ENCODE measurements around the gene XYLT1.

The XYLT1 gene

GRCh38 chr16:17327664-17328335 lies 143.0 kb downstream of the XYLT1 start:
- H3K36me3 Mint-ChIP-seq (ENCODE audit: low read depth), result no peaks in the 10 kb centered on the region
- H3K27ac Mint-ChIP-seq, result peak overlapping the region; percentile 59 to 87 (median 72)
- TF ChIP-seq CTCF (IDR thresholded peaks at IDR 0.05; ENCODE audit: unreplicated experiment in 3 of 3), result no peak
- peaks cover 61% of the 10 kb centered on the region for H3K4me1 Mint-ChIP-seq
- no peaks in the 10 kb centered on the region for H3K9me3 Mint-ChIP-seq
- peak overlapping the region in 1 of 3 experiments; percentile 18 for H3K4me3 Mint-ChIP-seq
- peaks cover 8% of the 10 kb centered on the region for H3K27me3 Mint-ChIP-seq (ENCODE audit: low read depth)

GRCh38 chr16:17325476-17326143 lies 145.2 kb downstream of the XYLT1 start:
- no peaks in the 10 kb centered on the region for H3K9me3 Mint-ChIP-seq
- no peak overlapping the region for H3K4me3 Mint-ChIP-seq
- TF ChIP-seq CTCF (IDR thresholded peaks at IDR 0.05; ENCODE audit: unreplicated experiment in 3 of 3), result no peak
- peaks cover 4% of the 10 kb centered on the region for H3K27me3 Mint-ChIP-seq (ENCODE audit: low read depth)
- H3K36me3 Mint-ChIP-seq (ENCODE audit: low read depth), result no peaks in the 10 kb centered on the region
- peaks cover 66% of the 10 kb centered on the region for H3K4me1 Mint-ChIP-seq
- peak overlapping the region in 2 of 3 experiments; percentile 29 to 40 for H3K27ac Mint-ChIP-seq

GRCh38 chr16:17324451-17324850 lies 146.3 kb downstream of the XYLT1 start:
- H3K4me3 Mint-ChIP-seq, result no peak overlapping the region

GRCh38 chr16:17323171-17323570 lies 147.6 kb downstream of the XYLT1 start:
- Mint-ChIP-seq H3K4me1 (peaks cover 55% of the 10 kb centered on the region), H3K27ac (peak overlapping the region in 1 of 3 experiments; percentile 72), H3K4me3 (no peak overlapping the region), H3K9me3 (no peaks in the 10 kb centered on the region), H3K27me3 (ENCODE audit: low read depth) (no peaks in the 10 kb centered on the region), H3K36me3 (ENCODE audit: low read depth) (no peaks in the 10 kb centered on the region)
- no peak for TF ChIP-seq CTCF (IDR thresholded peaks at IDR 0.05; ENCODE audit: unreplicated experiment in 3 of 3)

More at GRCh38 chr16:17324451-17324850, 146.3 kb downstream of the XYLT1 start:
- Mint-ChIP-seq H3K27ac (peak overlapping the region in 1 of 3 experiments; percentile 72), H3K9me3 (no peaks in the 10 kb centered on the region), H3K27me3 (ENCODE audit: low read depth) (peaks cover 4% of the 10 kb centered on the region), H3K36me3 (ENCODE audit: low read depth) (no peaks in the 10 kb centered on the region), H3K4me1 (peaks cover 63% of the 10 kb centered on the region)
- TF ChIP-seq CTCF (IDR thresholded peaks at IDR 0.05; ENCODE audit: unreplicated experiment in 3 of 3), result no peak

- Mint-ChIP-seq H3K9me3 (no peaks in the 10 kb centered on the region), H3K27me3 (ENCODE audit: low read depth) (no peaks in the 10 kb centered on the region)
These were observed 148.9 kb downstream of the XYLT1 start for GRCh38 chr16:17321824-17322223.

More at GRCh38 chr16:17321824-17322223, 148.9 kb downstream of the XYLT1 start:
- Mint-ChIP-seq H3K4me3 (no peak overlapping the region), H3K4me1 (peaks cover 53% of the 10 kb centered on the region), H3K27ac (no peak overlapping the region), H3K36me3 (ENCODE audit: low read depth) (no peaks in the 10 kb centered on the region)
- TF ChIP-seq CTCF (IDR thresholded peaks at IDR 0.05; ENCODE audit: unreplicated experiment in 3 of 3), result no peak

Measured in nephron (organoid).